GM10847 (cell line): ENCODE measurements around the gene CARMIL1.

Experiments used
- POLR2A ChIP-seq: IDR thresholded peaks from 2 replicates; pipeline ENCODE4 v1.6.1; 2011; ENCODE audit not compliant: insufficient read length; ENCODE audit errors: extremely low read depth

The CARMIL1 gene

DNA sequence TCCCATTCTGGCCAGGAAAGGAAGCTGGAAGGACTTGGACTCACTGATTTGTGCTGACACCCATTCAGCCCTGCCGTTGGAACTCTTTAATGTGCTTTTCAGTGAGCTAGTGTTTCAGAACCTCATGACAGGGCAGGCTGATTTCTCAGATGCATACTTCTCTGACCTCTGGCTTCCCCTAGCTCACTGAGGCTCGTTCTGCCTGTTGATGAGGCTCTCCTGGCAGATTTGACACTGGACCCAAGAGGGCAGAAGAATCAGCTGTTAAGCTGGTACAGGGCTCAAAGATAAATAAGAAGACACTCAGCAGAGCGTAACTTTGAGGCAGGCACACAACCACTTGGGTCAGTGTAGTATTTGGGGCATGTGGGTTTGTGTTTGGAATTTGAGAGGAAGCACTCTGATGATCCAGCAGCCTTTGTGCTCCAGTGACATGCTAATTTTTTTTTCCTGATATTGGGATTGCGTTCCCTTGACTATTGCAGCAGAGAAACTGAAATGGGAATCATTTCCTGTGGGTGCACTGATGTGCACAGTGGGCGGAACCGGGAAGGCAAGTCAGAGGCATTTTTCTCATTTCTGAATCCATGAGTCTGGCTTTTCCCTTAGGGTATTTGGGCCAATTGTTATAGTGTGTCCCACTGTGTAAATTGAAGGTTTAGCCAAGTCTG is 80.2 kb downstream of the CARMIL1 start:
- TF ChIP-seq POLR2A = no peak

DNA sequence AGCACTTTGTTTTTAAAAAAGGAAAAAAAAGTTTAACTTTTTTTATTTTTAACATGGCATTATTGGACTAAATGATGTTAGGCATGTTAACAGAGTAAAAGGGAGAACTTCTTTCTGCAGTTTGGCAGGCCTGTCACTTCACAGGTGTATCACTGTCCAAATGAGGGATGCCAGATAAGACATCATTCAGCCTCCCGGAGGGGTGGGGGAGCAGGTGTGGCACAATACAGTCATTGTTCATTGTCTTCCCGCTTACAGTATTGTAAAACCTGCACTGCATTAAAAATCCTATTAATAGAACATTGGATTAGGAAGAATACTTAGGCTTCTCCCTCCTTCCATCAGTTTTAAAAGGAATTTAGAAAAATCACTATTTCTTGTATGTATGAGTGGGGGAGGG is 80.7 kb downstream of the CARMIL1 start:
- TF ChIP-seq POLR2A = no peak

DNA sequence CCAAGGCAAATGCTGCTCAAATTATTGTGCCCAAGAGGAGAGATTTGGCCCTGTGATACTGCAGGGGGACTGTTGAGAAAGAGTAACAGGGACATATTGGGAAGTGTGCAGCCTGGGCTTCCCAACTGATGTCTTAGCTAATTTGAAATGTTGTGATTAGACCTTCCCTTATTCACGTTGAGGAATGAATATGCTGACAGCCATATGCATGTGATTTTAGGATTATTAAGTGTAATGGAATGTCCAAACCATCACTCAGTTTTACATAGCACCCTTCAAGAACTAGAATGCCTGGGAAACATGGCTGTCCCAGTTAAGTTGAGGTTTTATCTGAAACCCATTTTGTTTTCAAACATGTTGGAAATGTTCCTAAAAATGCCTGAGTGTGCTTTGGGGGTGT is 81.4 kb downstream of the CARMIL1 start:
- no peak for TF ChIP-seq POLR2A

DNA sequence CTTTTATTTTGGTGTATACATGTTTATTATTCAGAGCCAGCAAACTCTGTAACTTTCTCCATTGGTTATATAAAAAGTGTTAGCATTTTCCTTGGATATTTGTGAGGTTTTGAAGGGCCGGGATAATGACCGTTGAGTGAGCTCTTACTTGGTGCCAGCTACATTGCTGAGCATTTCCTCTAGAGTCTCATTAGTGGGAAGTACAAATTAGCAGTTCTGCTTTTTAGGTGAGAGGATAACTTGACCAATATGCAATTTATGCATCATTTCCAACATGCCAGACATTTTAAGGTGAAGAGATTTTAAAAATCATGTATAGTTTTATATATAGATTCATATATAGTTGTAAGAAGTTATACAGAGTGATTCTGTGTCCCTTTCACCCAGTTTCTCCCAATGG is 84.3 kb downstream of the CARMIL1 start:
- TF ChIP-seq POLR2A = no peak

DNA sequence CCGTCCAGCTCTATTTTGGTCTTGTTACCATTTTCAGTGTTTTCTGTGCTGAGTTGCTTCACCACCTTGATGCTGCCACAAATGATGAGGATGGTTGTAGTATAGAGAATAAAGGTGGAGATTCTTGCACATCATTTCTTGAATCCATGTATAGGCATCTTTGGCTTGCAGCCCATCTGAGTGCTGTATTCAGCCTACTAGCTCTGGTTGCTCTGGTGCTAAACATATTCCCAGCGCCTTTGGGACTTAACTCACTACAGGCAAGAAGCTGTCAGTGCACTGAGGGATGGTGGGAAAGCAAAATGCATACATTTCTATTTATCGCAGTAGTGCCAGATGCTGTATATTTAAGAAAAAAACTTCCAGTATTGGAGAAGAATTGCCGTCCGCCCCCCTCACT is 86.0 kb downstream of the CARMIL1 start:
- no peak for TF ChIP-seq POLR2A

DNA sequence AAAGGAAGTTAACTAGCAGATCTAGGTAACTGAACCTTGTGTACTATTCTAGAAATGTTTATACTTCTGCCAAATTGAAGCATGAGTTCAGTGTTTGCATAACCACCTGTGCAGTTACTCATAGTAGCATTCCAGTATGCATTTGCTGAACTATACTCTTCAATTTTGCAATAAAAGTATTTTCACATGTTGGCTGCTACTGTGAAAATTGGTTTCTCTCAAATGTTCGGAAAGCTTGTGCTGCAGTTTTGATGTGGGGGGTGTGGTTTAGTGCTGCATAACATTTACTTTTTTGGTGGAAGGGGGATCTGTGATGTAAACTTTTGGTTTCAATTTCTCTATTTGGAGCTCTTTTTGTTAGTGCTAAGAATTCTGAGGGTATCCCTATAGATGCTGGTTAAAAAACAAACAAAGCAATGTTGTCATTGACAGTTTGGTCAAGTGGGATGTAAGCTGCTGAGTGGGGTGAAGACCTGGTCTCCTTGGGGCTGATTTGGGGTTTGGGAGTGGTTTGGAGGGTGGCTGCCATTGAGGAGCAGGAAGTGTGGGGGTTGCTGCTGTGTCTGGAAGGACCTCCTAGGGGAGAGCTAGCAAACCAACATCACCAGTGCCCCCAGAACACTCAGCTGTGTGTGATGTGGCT is 87.8 kb downstream of the CARMIL1 start:
- TF ChIP-seq POLR2A = no peak

DNA sequence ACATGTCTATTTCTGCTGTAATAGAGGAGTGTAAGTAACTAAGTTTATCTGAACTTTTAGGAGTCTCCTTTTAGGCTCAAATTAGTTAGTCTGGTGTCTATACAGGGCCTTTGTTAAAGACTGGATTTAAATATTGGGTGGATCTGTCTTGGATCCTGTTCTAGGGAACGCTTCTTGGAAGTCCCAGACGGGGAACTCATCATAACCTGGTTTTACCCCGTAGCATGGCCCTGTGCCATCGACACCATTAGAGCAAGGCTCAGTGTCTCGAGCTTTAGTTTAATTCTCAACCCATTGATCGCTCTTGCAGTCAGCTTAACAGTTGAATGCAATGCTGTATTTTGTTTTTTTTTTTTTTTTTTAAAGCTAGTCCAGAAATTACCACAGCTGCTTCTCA is 89.9 kb downstream of the CARMIL1 start:
- TF ChIP-seq POLR2A = no peak

DNA sequence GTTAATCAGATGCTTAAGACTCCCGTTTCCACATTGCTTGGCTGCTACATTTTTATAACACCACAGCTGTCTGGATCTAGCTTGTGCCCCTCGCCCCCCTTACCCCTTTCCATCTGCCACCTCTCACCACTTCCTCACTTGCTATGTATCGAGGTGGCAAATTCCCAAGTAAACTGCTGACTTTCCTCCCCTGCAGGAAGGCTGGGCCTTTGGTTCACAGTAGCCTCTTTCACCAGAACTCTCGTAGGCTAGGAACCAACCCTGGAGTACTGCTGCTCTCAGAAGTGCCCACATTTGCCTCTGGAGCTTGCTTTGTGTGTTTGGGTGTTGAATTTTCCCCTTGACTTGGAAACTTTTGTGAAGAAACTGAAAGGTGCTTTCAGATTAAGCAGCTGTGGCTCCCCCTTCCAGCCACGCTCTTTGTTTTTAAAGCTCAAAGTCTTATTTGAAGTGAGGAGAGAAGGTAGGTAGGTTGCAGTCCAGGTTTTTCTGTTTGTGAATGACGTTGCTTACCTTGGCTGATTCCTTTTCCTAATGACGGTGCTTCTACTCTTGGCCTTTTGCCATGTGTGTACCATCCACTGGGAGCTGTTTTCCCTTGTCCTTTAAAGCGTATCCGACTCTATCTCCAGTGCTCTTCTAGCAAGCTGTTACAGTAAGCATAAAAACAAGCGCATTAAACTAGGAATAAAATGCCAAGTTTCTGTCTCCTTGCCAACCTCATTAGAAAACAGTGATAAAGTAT is 90.4 kb downstream of the CARMIL1 start:
- no peak for TF ChIP-seq POLR2A

DNA sequence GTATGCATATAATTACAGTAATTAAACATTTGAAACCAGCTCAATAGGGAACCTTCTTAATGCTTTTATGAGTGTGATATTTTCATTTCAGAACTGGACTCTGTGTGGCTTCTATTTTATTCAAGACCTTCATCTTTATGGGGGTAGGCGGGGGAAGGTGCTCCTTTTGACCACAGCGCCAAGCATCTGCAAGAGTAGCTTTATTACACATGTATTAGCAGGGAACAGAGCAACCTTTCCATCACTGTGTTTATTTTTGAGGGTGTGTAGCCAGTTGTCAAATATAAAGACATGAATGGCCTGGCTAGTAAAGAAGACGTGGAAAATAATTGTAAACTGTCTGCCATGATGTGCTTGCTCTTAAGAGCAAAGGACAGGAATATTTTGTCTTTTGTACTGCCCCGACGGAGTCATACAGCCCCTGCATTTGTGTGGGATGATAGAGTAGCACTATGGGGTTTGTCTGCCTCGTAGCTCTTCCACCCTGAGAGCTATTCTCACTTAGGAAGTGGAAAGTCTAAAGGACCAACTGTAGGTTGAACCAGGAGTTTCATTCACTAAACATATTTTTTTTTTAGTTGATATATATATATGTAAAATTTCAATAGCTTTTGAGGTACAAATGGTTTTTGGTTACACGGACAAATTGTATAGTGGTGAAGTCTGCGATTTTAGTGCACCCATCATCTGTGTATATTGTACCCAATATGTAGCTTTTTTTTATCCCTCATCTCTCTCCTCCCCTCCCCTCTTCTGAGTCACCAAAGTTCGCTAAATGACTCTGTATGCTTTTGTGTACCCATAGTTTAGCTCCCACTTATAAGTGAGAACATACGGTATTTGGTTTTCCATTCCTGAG is 91.2 kb downstream of the CARMIL1 start:
- no peak for TF ChIP-seq POLR2A

DNA sequence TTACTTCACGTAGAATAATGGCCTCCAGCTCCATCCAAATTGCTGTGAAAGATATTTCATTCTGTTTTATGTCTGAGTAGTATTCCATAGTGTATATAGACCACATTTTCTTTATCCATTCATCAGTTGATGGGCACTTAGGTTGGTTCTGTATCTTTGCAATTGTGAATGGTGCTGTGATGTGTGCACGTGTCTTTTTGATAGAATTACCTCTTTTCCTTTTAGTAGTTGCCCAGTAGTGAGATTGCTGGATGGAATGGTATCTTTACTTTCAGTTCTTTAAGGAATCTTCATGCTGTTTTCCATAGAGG is 91.8 kb downstream of the CARMIL1 start:
- no peak for TF ChIP-seq POLR2A

DNA sequence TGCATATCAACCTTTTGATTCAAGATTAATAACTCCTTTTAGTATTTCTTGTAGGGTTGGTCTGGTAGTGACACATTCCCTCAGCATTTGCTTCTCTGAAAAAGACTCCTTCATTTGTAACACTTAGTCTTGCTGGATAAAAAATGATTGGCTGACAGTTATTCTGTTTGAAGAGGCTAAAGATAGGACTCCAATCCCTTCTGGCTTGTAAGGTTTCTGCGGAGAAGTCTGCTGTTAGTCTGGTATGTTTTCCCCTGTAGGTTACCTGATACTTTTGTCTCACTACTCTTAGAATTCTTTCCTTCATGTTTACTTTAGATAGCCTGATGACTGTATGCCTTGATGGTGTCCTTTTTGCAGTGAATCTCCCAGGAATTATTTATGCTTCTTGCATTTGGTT is 96.0 kb downstream of the CARMIL1 start:
- TF ChIP-seq POLR2A = no peak

DNA sequence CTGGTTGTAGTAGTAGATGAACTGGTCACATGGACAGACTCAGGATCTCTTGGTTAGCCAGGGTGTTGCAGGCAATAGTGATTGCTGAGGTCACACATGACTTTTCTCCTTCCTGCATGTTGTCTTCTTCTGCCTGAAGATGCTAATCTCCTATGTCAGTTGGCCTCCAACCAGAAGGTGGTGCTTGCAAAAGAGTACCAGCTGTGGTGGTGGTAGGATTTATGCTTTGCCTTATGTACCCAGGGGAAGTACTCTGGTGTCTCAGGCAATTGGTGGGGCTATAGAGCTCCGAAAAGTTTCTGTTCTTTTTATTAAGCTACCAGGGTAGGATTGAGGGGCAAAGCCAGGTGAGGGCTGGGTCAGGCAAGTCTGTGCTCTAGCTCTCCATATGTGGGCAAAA is 98.5 kb downstream of the CARMIL1 start:
- TF ChIP-seq POLR2A = no peak

DNA sequence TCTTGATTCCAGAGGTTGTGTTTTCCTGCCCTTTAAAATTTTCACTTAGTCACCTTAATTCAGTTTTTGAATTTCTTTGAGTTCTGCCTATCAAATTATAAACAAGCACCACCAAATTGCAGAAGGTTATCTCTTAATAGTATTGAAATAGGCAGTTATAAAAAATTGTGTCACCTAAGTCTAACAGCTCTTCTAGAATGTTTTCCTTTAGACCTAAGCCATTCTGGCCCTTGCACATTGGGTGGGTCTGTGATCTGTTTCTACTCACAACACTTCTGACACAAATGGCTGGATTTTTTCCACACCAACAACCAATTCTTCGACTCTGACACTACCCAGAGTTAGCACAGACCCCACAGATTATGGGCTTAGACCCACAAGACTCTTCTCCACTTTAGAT is 101.9 kb downstream of the CARMIL1 start:
- TF ChIP-seq POLR2A = no peak

DNA sequence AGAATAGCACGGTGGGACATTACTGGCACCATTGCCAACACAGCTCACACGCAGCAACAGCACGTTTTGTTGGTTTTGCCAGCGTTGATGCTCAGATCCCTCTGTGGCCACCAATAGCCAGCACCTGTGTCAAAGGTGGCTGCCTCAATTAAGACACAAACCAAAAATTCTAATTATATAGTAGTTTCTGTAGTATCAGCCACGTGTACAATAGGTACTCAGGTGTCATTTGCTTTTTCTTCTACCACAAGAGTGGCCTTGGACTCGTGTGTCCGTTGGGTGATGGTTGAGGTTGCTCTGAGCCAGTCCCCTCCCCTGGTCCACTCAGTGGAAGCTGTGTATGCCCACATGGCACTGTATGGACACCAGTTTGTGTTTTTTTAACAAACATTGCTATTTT is 105.1 kb downstream of the CARMIL1 start:
- TF ChIP-seq POLR2A = no peak

DNA sequence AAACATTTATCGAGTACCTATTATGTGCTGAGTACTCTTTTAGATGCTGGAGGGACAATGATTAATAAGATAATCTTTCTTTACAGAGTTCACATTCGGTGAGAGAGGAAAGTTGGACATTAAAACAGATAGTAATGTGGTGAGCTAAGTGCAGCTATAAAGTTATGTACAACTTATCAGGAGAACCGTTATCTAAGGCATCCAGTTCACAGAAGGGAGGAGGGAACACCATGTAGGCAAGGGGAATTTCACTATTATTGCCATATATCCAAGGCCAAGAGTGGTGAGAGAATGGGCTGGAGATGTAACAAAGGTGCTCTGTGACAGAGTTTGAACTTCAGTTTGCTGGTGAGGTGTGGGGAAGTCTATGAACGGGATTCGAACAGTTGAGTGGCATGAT is 105.8 kb downstream of the CARMIL1 start:
- no peak for TF ChIP-seq POLR2A

DNA sequence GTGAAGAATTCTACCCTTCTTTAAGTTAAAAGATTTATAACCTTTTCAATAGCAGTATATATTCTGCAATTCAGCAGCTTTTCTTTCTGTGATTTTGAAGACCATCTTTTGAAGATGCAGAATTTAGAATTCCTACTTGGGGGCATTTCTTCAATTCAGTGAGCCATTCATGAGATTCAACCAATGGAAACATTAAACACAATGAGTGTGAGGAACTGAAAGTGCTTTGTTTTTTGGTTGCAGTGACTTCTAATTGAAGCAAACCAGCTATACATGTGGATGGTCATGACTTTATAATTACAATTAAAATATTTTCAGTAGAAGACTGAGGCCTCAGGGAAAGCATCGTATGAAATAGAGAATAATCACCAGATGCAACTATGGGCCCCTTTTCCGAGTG is 108.3 kb downstream of the CARMIL1 start:
- no peak for TF ChIP-seq POLR2A
